Measurements from ENCODE around the gene GON4L. TPM values are rescaled to one million over a fixed set of nuclear protein-coding genes. Genes with fewer than 3 reads are reported as not detected.
"Not testable (repeated sequence)": the region's sequence is repeated elsewhere in the genome, so short reads cannot be mapped to it uniquely, and the experiment has no call there.

The GON4L gene
- total RNA-seq, 2 experiments from 2014 or later, result 44.2 to 48.8 TPM

DNA sequence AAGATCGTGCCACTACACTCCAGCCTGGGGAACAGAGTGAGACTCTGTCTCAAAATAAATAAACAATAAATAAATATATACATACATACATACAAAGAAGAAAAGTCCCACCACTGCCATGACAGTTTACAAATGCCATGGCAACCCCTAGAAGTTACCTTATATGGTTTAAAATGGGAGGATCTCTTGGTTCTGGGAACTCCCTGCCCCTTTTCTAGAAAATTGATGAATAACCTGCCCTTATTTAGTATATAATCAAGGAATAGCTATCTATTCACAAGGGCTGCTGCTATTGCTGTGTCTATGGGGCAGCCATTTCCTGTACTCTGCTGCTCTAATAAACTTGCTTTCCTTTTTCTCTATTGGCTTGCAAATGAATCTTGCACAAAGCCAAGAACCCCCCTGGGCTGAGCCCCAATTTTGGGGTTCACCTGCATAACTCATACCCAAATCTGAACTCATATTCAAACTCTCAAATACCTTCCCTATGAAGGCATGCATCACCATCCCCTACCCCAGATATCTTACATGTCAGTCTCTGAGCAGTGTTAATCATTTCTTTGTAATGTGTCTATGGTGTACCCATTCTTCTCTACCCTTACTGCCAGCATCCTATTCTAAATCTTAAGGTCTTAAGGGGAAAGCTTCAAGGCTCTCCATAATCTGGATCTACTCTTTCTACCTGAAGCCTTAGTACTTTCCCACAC is 9.0 kb downstream of the GON4L start:
- peaks cover 55% of the 10 kb centered on the region for H3K4me1 Mint-ChIP-seq
- H3K4me3 Mint-ChIP-seq, result no peak overlapping the region
- peak overlapping the region; percentile 76 for H3K27ac Mint-ChIP-seq
- ChIA-PET POLR2A (interaction anchor here (0.6 kb wide), 1 partner anchor 168 kb away, joined by 3 read pairs; no protein-coding TSS in a partner anchor), CTCF (interaction anchor here (1.7 kb wide), 1 partner anchor 9 kb away, joined by 7 read pairs; no protein-coding TSS in a partner anchor)
- ATAC-seq (peak; percentile 90), DNase-seq (peak; percentile 10)
- H3K9me3 Mint-ChIP-seq (ENCODE audit: low read depth), result no peaks in the 10 kb centered on the region
- no peaks in the 10 kb centered on the region for H3K27me3 Mint-ChIP-seq
- intact Hi-C loops (cut with DNase I, micrococcal nuclease), result no loop called here
- peaks cover 58% of the 10 kb centered on the region for H3K36me3 Mint-ChIP-seq (ENCODE audit: low read depth)

DNA sequence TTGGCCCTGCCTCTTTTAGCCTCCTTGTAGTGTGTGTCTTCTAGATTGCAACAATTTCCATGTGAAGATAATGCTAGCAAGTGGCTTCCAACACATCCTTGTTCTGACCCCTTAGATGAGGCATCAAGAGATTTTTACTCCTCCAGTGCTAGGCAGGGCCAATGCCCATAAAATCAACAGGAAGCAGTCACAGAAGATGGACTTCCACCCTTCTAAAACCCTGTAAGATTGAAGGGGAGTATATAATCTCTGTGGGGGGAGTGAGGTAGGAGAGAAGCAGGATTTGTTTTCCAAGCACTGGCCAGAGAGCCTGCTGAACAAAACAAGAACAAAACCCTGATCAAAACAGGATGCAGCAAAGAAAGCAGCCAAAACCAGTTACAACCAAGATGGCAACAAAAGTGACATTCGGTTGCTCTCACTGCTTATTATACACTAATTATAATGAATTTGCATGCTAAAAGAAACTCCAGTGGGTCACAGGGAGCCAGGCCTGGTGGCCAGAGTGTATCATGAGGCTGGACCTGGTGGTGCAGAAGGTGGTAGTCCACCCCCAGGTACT is 12.1 kb downstream of the GON4L start:
- DNase-seq (no peak), ATAC-seq (no peak)
- CTCF ChIA-PET, result interaction anchor here (0.7 kb wide), 1 partner anchor 145 kb away, joined by 3 read pairs; no protein-coding TSS in a partner anchor
- H3K9me3 Mint-ChIP-seq (ENCODE audit: low read depth), result no peaks in the 10 kb centered on the region
- peaks cover 47% of the 10 kb centered on the region for H3K4me1 Mint-ChIP-seq
- no peak overlapping the region for H3K27ac Mint-ChIP-seq
- H3K36me3 Mint-ChIP-seq (ENCODE audit: low read depth), result peaks cover 41% of the 10 kb centered on the region
- H3K4me3 Mint-ChIP-seq, result no peak overlapping the region
- POLR2A ChIA-PET, result no interaction called here
- intact Hi-C loops (cut with DNase I, micrococcal nuclease), result no loop called here
- H3K27me3 Mint-ChIP-seq, result no peaks in the 10 kb centered on the region

DNA sequence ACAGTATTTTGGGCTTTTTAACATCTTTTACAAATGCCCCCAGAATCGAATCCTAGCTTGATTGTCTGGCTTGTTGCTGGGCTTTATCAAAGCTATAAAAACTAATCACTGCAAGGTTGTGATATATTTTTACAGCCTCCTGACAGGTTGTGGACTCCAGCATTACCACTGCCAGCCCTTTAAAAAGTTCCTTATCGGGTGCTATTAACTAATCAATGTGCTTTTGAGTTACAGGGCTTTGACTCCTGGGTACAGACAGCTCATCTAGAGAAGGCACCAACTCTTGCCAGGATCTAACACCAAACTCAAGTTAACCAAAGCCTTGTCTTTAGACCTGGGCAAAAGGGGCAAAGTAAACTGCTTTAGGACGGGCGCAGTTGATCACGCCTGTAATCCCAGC is 16.6 kb downstream of the GON4L start:
- ChIA-PET POLR2A (interaction anchor here (0.6 kb wide), 1 partner anchor 701 kb away, joined by 5 read pairs; no protein-coding TSS in a partner anchor), CTCF (interaction anchor here (1.2 to 1.5 kb wide), 3 partner anchors 11 to 149 kb away, joined by 3 to 4 read pairs (median 4); no protein-coding TSS in a partner anchor)
- Mint-ChIP-seq H3K27me3 (no peaks in the 10 kb centered on the region), H3K9me3 (ENCODE audit: low read depth) (no peaks in the 10 kb centered on the region), H3K36me3 (ENCODE audit: low read depth) (peaks cover 26% of the 10 kb centered on the region), H3K4me3 (no peak overlapping the region), H3K4me1 (peaks cover 37% of the 10 kb centered on the region), H3K27ac (no peak overlapping the region)
- ATAC-seq (no peak), DNase-seq (no peak)
- intact Hi-C loops (cut with DNase I, micrococcal nuclease), result no loop called here

DNA sequence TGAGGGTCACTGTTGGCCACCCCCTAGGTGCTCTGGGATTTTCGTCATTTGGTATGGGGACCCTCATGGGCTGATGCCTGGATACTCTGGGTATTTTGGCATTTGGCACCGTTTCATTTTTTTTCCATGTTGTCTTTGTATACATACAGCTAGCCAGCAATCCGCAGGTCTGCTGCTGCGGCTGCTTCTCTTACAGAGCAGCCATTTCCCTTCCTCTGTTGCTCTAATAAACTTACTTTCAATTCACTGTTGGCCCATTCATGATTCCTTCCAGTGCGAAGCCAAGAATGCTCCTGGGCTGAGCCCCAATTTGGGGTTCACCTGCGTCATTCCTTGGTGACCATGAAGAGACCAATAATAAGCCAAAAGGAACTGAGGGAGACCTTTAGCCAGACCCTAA is 21.5 kb downstream of the GON4L start:
- intact Hi-C loops (cut with DNase I, micrococcal nuclease), result no loop called here
- H3K9me3 Mint-ChIP-seq (ENCODE audit: low read depth), result no peaks in the 10 kb centered on the region
- ChIA-PET CTCF (no interaction called here), POLR2A (no interaction called here)
- peaks cover 23% of the 10 kb centered on the region for H3K4me1 Mint-ChIP-seq
- H3K27me3 Mint-ChIP-seq, result no peaks in the 10 kb centered on the region
- H3K4me3 Mint-ChIP-seq, result no peak overlapping the region
- peaks cover 17% of the 10 kb centered on the region for H3K36me3 Mint-ChIP-seq (ENCODE audit: low read depth)
- DNase-seq (no peak), ATAC-seq (no peak)
- no peak overlapping the region for H3K27ac Mint-ChIP-seq

DNA sequence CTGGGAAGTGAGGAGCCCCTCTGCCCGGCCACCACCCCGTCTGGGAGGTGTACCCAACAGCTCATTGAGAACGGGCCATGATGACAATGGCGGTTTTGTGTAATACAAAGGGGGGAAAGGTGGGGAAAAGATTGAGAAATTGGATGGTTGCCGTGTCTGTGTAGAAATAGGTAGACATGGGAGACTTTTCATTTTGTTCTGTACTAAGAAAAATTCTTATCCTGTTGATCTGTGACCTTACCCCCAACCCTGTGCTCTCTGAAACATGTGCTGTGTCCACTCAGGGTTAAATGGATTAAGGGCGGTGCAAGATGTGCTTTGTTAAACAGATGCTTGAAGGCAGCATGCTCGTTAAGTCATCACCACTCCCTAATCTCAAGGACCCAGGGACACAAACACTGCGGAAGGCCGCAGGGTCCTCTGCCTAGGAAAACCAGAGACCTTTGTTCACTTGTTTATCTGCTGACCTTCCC is 22.1 kb downstream of the GON4L start:
- H3K27ac Mint-ChIP-seq; CTCF ChIA-PET; H3K4me3 Mint-ChIP-seq; intact Hi-C loops (cut with DNase I, micrococcal nuclease); H3K27me3 Mint-ChIP-seq; ATAC-seq; POLR2A ChIA-PET; DNase-seq; H3K9me3 Mint-ChIP-seq (ENCODE audit: low read depth): not testable (repeated sequence)
- Mint-ChIP-seq H3K36me3 (ENCODE audit: low read depth) (peaks cover 17% of the 10 kb centered on the region), H3K4me1 (peaks cover 20% of the 10 kb centered on the region)

DNA sequence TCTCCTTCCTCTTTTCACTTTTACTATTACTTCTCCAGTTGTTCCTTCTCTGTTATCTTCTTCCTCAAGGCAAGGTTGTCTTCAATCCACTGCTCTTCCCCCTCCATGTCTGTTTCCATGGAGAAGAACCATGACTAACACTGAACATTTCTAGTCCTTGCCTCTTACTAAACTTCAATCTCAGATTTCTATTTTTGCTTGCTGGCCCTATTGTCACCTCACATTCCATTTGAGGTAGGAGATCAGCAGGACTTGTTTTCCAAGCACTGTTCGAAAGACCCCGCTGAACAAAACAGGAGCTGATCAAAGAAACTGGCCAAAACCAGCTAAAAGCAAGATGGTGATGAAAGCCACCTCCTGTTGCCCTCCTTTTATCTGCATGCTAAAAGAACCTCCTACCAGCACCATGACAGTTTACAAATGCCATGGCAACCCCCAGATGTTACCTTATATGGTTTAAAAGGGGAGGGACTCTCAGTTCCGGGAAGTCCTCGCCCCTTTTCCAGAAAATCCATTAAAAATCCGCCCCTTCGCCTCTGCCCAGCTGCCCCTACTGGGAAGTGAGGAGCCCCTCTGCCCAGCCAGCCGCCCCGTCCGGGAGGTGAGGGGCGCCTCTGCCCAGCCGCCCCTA is 22.6 kb downstream of the GON4L start:
- peaks cover 17% of the 10 kb centered on the region for H3K36me3 Mint-ChIP-seq (ENCODE audit: low read depth)
- no peak overlapping the region for H3K4me3 Mint-ChIP-seq
- POLR2A ChIA-PET, result no interaction called here

DNA sequence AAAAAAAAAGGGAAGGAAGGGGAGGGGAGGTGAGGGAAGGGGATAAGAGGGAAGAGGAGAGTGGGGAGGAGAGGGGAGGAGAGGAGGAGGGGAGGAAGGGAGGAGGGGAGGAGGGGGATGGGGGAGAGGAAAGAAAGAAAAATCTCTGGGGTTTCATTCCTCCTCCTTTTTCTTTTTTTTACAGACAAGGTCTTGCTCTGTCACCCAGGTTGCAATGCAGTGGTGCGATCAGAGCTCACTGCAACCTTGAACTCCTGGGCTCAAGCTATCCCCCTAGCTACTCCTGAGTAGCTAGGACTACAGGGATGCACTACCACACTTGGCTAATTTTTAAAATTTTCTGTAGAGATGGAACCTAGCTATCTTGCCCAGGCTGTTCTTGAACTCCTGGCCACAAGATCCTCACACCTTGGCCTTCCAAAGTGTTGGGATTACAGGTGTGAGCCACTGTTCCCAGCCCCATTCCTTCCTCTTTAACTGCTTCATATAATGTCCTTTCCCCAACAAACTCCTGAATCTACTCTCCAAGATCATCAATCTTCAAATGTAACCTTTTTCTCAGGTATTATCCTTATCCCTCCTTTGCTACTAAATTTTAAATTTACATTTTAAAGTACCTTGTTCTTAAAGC is 23.2 kb downstream of the GON4L start:
- H3K9me3 Mint-ChIP-seq (ENCODE audit: low read depth), result no peaks in the 10 kb centered on the region
- intact Hi-C loops (cut with DNase I, micrococcal nuclease), result no loop called here
- no peak overlapping the region for H3K4me3 Mint-ChIP-seq
- H3K4me1 Mint-ChIP-seq, result peaks cover 18% of the 10 kb centered on the region
- DNase-seq (no peak), ATAC-seq (no peak)
- ChIA-PET CTCF (interaction anchor here (0.7 kb wide), 1 partner anchor 598 kb away, joined by 3 read pairs; no protein-coding TSS in a partner anchor), POLR2A (no interaction called here)
- H3K36me3 Mint-ChIP-seq (ENCODE audit: low read depth), result peaks cover 17% of the 10 kb centered on the region
- no peak overlapping the region for H3K27ac Mint-ChIP-seq
- H3K27me3 Mint-ChIP-seq, result no peaks in the 10 kb centered on the region

More for the DNA sequence above, 22.6 kb downstream of the GON4L start:
- Mint-ChIP-seq H3K4me1 (peaks cover 18% of the 10 kb centered on the region), H3K27me3 (no peaks in the 10 kb centered on the region), H3K27ac (no peak overlapping the region), H3K9me3 (ENCODE audit: low read depth) (no peaks in the 10 kb centered on the region)
- ATAC-seq (no peak), DNase-seq (no peak)
- intact Hi-C loops (cut with DNase I, micrococcal nuclease), result no loop called here
- CTCF ChIA-PET, result interaction anchor here (0.7 kb wide), 1 partner anchor 598 kb away, joined by 3 read pairs; no protein-coding TSS in a partner anchor

DNA sequence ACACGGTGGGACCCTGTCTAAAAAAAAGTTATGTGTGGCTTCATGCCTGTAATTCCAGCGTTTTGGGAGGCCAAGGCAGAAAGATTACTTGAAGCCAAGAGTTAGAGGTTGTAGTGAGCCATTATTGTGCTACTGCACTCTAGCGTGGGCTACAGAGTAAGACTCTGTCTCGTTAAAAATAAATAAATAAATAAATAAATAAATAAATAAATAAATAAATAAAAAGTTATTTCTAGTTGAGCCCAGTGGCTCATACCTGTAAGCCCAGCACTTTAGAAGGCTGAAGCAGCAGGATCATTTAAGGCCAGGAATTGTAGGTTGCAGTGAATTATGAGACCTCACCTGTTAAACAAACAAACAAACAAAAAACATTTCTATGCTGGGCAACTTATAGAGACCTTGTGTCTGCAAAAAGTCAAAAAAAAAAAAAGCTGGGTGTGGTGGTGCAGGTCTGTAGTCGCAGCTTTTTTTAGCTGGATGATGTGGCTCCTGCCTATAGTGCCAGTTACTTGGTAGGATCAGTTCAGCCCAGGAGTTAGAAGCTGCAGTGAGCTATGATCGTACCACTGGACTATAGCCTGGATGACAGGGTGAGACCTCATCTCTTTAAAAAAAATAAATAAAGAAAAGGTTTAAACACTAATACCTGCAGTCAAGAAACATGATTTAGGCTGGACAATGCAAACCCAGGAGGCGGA is 25.6 kb downstream of the GON4L start:
- H3K4me3 Mint-ChIP-seq, result no peak overlapping the region
- peaks cover 10% of the 10 kb centered on the region for H3K4me1 Mint-ChIP-seq
- DNase-seq (no peak), ATAC-seq (no peak)
- no peaks in the 10 kb centered on the region for H3K27me3 Mint-ChIP-seq
- POLR2A ChIA-PET, result no interaction called here
- CTCF ChIA-PET, result interaction anchor here (0.5 kb wide), 1 partner anchor 555 kb away, joined by 4 read pairs; no protein-coding TSS in a partner anchor
- intact Hi-C loops (cut with DNase I, micrococcal nuclease), result no loop called here
- H3K27ac Mint-ChIP-seq, result no peak overlapping the region
- no peaks in the 10 kb centered on the region for H3K9me3 Mint-ChIP-seq (ENCODE audit: low read depth)
- peaks cover 17% of the 10 kb centered on the region for H3K36me3 Mint-ChIP-seq (ENCODE audit: low read depth)

DNA sequence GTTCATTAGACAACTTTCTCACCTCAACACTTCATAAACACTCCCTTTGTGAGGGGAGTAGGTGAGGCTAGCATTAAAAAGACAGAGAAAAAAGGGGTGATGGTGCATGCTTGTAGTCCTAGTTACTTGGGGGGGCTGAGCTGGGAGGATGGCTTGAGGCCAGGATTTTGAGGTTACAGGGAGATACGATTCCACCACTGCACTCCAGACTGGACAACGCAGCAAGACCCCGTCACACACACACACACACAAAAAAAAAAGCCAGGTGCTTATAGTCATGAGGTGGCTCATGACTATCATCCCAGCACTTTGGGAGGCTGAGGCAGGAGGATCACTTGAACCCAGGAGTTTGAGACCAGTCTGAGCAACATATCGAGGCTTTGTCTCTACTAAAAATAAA is 29.6 kb downstream of the GON4L start:
- ATAC-seq (no peak), DNase-seq (no peak)
- CTCF ChIA-PET, result no interaction called here
- Mint-ChIP-seq H3K27ac (no peak overlapping the region), H3K36me3 (ENCODE audit: low read depth) (peaks cover 23% of the 10 kb centered on the region), H3K4me3 (no peak overlapping the region), H3K27me3 (no peaks in the 10 kb centered on the region), H3K4me1 (no peaks in the 10 kb centered on the region), H3K9me3 (ENCODE audit: low read depth) (no peaks in the 10 kb centered on the region)
- POLR2A ChIA-PET, result no interaction called here
- intact Hi-C loops (cut with DNase I, micrococcal nuclease), result no loop called here

DNA sequence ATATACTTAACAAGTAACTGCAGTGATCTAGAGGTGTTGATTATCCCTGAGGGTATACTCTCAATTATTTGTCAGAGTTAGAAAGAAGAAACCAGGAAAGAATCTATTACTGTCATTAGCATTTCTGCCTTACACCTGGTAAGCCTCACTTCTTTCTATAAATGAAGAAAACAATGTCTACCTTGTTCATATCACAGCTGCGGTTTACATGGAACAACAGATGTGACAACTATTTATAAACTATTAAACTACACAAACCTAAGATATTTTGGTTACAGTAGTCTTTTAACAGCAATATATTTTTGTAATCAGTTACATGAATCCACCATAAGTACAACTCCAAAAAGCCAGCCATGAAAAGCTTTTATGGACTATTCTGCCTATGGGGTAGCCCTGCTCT is 40.7 kb downstream of the GON4L start:
- Mint-ChIP-seq H3K4me3 (no peak overlapping the region), H3K4me1 (peaks cover 4% of the 10 kb centered on the region), H3K27ac (no peak overlapping the region), H3K36me3 (ENCODE audit: low read depth) (peaks cover 40% of the 10 kb centered on the region), H3K27me3 (no peaks in the 10 kb centered on the region), H3K9me3 (ENCODE audit: low read depth) (no peaks in the 10 kb centered on the region)
- intact Hi-C loops (cut with DNase I, micrococcal nuclease), result no loop called here
- DNase-seq (no peak), ATAC-seq (no peak)
- ChIA-PET CTCF (interaction anchor here (0.6 to 1.9 kb wide), 4 partner anchors 9 to 119 kb away, joined by 3 to 4 read pairs (median 4); no protein-coding TSS in a partner anchor), POLR2A (no interaction called here)

DNA sequence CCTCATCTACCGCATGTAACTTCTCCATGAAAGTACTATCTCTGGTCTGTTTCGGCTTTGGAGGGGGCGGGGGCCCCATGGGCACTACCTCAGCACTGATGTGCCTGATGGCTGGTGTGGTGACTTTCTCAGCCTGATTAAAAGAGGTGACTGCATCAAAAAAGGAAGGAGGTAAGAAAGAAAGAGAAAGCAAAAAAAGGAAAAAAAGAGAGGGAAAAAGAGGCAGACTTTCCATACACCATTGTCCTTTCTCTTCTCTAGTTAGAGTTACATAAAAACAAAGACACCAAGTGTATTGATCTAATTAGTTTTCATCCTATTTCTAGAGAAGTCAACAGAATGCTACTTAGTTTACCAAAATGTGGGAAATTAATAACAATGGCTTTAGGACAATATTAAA is 43.3 kb downstream of the GON4L start:
- intact Hi-C loops (cut with DNase I, micrococcal nuclease), result no loop called here
- POLR2A ChIA-PET, result no interaction called here
- H3K4me3 Mint-ChIP-seq, result no peak overlapping the region
- H3K9me3 Mint-ChIP-seq (ENCODE audit: low read depth), result no peaks in the 10 kb centered on the region
- peaks cover 33% of the 10 kb centered on the region for H3K36me3 Mint-ChIP-seq (ENCODE audit: low read depth)
- peak overlapping the region; percentile 53 for H3K27ac Mint-ChIP-seq
- no peaks in the 10 kb centered on the region for H3K27me3 Mint-ChIP-seq
- peaks cover 4% of the 10 kb centered on the region for H3K4me1 Mint-ChIP-seq
- CTCF ChIA-PET, result interaction anchor here (1.1 kb wide), 1 partner anchor 87 kb away, joined by 3 read pairs; no protein-coding TSS in a partner anchor
- no peak for DNase-seq
- ATAC-seq, result no peak
